ENCODE measurements around the gene CWC25. TPM values are rescaled to one million over a fixed set of nuclear protein-coding genes. Genes with fewer than 3 reads are reported as not detected.

CWC25 gene
- polyA plus RNA-seq, 1 of the 3 experiments (the other 2 are of a cell fraction): 15.6 TPM

DNA sequence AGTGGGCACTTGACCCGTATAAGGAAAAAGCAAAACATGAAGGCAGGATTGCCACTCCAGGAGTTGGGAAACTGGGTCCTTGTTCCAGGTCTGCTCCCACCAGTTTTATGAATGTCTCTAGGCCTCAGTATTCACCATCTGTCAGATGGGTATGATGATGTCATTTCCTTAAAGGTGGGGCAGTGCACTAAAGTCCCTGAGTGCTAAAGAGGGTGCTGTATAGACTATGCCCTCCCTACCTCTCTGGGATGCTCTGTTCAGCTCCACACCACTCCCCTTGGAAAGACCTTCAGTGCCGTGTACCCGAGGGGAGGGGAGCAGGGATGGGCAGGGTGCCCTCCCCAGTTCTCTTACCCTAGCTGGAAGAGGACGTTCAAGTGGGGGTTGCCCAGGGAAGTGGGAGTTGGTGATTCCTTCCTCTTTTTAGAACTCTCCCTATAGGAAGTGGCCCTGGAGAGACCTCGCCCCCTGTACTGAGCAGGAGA, 46.9 kb upstream of the CWC25 start:
- H2AFZ ChIP-seq (ENCODE audit: low read depth): no peak overlapping the region
- H3K4me2 ChIP-seq: peak overlapping the region; percentile 95
- H3F3A ChIP-seq (replicated peaks; ENCODE audit: insufficient read depth): peaks cover 23% of the 10 kb centered on the region
- WGBS (ENCODE audit: low lambda C conversion rate): 85% methylated on average over 5 of the region's 5 CpGs
- no peak for DNase-seq
- no peaks in the 10 kb centered on the region for H3K9me3 ChIP-seq
- H3K27ac ChIP-seq (ENCODE audit: low read depth in 2 of 2, low read length in 1 of 2): peak overlapping the region in 1 of 2 experiments; percentile 89; a peak in 2 of 4 replicates
- peaks cover 29 to 43% of the 10 kb centered on the region in 2 experiments; a peak in 3 of 4 replicates for H3K4me1 ChIP-seq (ENCODE audit: control insufficient read depth in 1 of 2, insufficient read depth in 2 of 2, low read depth in 1 of 2, low read length in 1 of 2)
- H3K79me2 ChIP-seq (ENCODE audit: insufficient read depth): peaks cover 72% of the 10 kb centered on the region
- no peaks in the 10 kb centered on the region for H3K9me2 ChIP-seq
- ChIA-PET POLR2A (interaction anchor here (1.3 to 3.8 kb wide), 2 partner anchors 18 to 53 kb away, joined by 3 to 41 read pairs; partner anchors contain the start of genes LASP1NB and RPL23), CTCF (interaction anchor here (0.7 to 2.4 kb wide), 3 partner anchors 9 to 111 kb away, joined by 3 to 7 read pairs (median 5); no protein-coding TSS in a partner anchor)
- H3K27me3 ChIP-seq (ENCODE audit: insufficient read depth): no peaks in the 10 kb centered on the region
- peaks cover 10 to 14% of the 10 kb centered on the region in 2 experiments for H3K36me3 ChIP-seq (replicated peaks in 1 of 2; ENCODE audit: control insufficient read depth in 1 of 2, insufficient read depth in 2 of 2, low read length in 1 of 2)
- TF ChIP-seq, protein P1, sequence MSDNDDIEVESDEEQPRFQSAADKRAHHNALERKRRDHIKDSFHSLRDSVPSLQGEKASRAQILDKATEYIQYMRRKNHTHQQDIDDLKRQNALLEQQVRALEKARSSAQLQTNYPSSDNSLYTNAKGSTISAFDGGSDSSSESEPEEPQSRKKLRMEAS (IDR thresholded peaks at IDR 0.05; ENCODE audit: low read depth): no peak
- TF ChIP-seq TCF12 (IDR thresholded peaks at IDR 0.05) (no peak), TAF1 (IDR thresholded peaks at IDR 0.05; ENCODE audit: borderline replicate concordance, low read depth, low read length) (no peak), TEAD4 (IDR thresholded peaks at IDR 0.05; ENCODE audit: borderline replicate concordance, insufficient read depth) (no peak), MXI1 (IDR thresholded peaks at IDR 0.05; ENCODE audit: low read depth, low read length) (no peak), RXRA (IDR thresholded peaks at IDR 0.05; ENCODE audit: borderline replicate concordance, low read depth) (no peak), FOXM1 (IDR thresholded peaks at IDR 0.05; ENCODE audit: low read depth) (no peak), YY1 (IDR thresholded peaks at IDR 0.05; ENCODE audit: low read depth) (no peak), SMC3 (IDR thresholded peaks at IDR 0.05; ENCODE audit: low read depth, low read length) (no peak), GATA2 (CRISPR knock-in tag; IDR thresholded peaks at IDR 0.05) (no peak), EP300 (IDR thresholded peaks at IDR 0.05; ENCODE audit: borderline replicate concordance in 1 of 2, low read depth in 1 of 2, low read length in 1 of 2) (no peak), CHD2 (IDR thresholded peaks at IDR 0.05; ENCODE audit: low read length, partially characterized antibody) (no peak), NRF1 (IDR thresholded peaks at IDR 0.05; ENCODE audit: low read depth, low read length) (no peak)
- TF ChIP-seq, protein P2, sequence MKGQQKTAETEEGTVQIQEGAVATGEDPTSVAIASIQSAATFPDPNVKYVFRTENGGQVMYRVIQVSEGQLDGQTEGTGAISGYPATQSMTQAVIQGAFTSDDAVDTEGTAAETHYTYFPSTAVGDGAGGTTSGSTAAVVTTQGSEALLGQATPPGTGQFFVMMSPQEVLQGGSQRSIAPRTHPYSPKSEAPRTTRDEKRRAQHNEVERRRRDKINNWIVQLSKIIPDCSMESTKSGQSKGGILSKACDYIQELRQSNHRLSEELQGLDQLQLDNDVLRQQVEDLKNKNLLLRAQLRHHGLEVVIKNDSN (IDR thresholded peaks at IDR 0.05; ENCODE audit: borderline replicate concordance, low read depth): no peak
- TF ChIP-seq, protein P3, sequence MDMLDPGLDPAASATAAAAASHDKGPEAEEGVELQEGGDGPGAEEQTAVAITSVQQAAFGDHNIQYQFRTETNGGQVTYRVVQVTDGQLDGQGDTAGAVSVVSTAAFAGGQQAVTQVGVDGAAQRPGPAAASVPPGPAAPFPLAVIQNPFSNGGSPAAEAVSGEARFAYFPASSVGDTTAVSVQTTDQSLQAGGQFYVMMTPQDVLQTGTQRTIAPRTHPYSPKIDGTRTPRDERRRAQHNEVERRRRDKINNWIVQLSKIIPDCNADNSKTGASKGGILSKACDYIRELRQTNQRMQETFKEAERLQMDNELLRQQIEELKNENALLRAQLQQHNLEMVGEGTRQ (IDR thresholded peaks at IDR 0.05; ENCODE audit: borderline replicate concordance, low read depth, low read length): no peak
- TF ChIP-seq, protein P4, sequence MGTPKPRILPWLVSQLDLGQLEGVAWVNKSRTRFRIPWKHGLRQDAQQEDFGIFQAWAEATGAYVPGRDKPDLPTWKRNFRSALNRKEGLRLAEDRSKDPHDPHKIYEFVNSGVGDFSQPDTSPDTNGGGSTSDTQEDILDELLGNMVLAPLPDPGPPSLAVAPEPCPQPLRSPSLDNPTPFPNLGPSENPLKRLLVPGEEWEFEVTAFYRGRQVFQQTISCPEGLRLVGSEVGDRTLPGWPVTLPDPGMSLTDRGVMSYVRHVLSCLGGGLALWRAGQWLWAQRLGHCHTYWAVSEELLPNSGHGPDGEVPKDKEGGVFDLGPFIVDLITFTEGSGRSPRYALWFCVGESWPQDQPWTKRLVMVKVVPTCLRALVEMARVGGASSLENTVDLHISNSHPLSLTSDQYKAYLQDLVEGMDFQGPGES (IDR thresholded peaks at IDR 0.05; ENCODE audit: low read depth, low read length): no peak
- TF ChIP-seq, protein P5, sequence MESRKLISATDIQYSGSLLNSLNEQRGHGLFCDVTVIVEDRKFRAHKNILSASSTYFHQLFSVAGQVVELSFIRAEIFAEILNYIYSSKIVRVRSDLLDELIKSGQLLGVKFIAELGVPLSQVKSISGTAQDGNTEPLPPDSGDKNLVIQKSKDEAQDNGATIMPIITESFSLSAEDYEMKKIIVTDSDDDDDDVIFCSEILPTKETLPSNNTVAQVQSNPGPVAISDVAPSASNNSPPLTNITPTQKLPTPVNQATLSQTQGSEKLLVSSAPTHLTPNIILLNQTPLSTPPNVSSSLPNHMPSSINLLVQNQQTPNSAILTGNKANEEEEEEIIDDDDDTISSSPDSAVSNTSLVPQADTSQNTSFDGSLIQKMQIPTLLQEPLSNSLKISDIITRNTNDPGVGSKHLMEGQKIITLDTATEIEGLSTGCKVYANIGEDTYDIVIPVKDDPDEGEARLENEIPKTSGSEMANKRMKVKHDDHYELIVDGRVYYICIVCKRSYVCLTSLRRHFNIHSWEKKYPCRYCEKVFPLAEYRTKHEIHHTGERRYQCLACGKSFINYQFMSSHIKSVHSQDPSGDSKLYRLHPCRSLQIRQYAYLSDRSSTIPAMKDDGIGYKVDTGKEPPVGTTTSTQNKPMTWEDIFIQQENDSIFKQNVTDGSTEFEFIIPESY (IDR thresholded peaks at IDR 0.05; ENCODE audit: borderline replicate concordance, low read depth): no peak
- peak overlapping the region; percentile 94 to 97 for H3K4me3 ChIP-seq (ENCODE audit: low read depth in 2 of 2, low read length in 1 of 2)
- H3K9ac ChIP-seq: peak overlapping the region; percentile 96; the same call in 1 of the 2 replicates
- peaks cover 59% of the 10 kb centered on the region for H4K20me1 ChIP-seq (ENCODE audit: insufficient read depth)

All from SK-N-SH (cell line).